HFF-Myc (cell line): Measurements from ENCODE around the gene SACS.

Experiments
- DNase-seq: peaks from one replicate; pipeline ENCODE4 v3.0.0-alpha.2; 2011; ENCODE audit warnings: low read depth; ENCODE audit errors: extremely low read depth
- H3K4me3 ChIP-seq: replicated peaks from 2 replicates; pipeline ENCODE4 v1.5.1; 2011; ENCODE audit warnings: low read depth, mild to moderate bottlenecking, control low read depth, low read length
- CTCF ChIP-seq: IDR thresholded peaks from 2 replicates; pipeline ENCODE4 v1.5.1; 2012; ENCODE audit warnings: mild to moderate bottlenecking, low read depth, low read length, control low read depth; ENCODE audit errors: missing control alignments

Gene SACS

GRCh38 chr13:23279321-23279720 is 154.2 kb downstream of the SACS start:
- no peak for TF ChIP-seq CTCF
- H3K4me3 ChIP-seq: no peak overlapping the region
- DNase-seq: no peak
